Left kidney (tissue), 2 donors: Measurements from ENCODE around the gene FLCN. TPM values are rescaled to one million over a fixed set of nuclear protein-coding genes. Genes with fewer than 3 reads are reported as not detected.
A peak's percentile ranks its signal among the peaks of the same experiment; 100 is the strongest.
"Not testable (repeated sequence)": the region's sequence is repeated elsewhere in the genome, so short reads cannot be mapped to it uniquely, and the experiment has no call there.

Experiments
- DNase-seq: peaks from one replicate; pipeline ENCODE4 v3.0.0-alpha.2; 2013
- polyA plus RNA-seq: library from polyadenylated mRNA; unstranded; fragments of 120-200 nt; gene quantifications from one replicate; pipeline ENCODE4 v1.2.1, GENCODE V29; 2013; ENCODE audit not compliant: insufficient read length

The FLCN gene
- polyA plus RNA-seq, 1 donor = 45.0 TPM

- no peak for DNase-seq
Measured at GRCh38 chr17:17214646-17215436, 22.1 kb downstream of the FLCN start.

GRCh38 chr17:17213775-17214174, 23.2 kb downstream of the FLCN start:
- no peak for DNase-seq

- no peak for DNase-seq
Measured at GRCh38 chr17:17207998-17208397, 29.0 kb downstream of the FLCN start.

GRCh38 chr17:17206913-17207335, 30.0 kb downstream of the FLCN start:
- DNase-seq = no peak

GRCh38 chr17:17206124-17206912, 30.6 kb downstream of the FLCN start, which contains the start of gene PLD6:
PLD6 (minus strand) TSS chr17:17206333; CDS start chr17:17206286, 47 bp downstream.
- DNase-seq = peak; percentile 52

- no peak for DNase-seq
Measured at GRCh38 chr17:17205368-17206123, 31.4 kb downstream of the FLCN start.

GRCh38 chr17:17204635-17205231, 32.2 kb downstream of the FLCN start:
- DNase-seq = no peak

GRCh38 chr17:17204041-17204591, 32.9 kb downstream of the FLCN start:
- DNase-seq = no peak

GRCh38 chr17:17203173-17203730, 33.7 kb downstream of the FLCN start:
- DNase-seq = no peak

GRCh38 chr17:17201907-17202306, 35.1 kb downstream of the FLCN start:
- no peak for DNase-seq

- DNase-seq = no peak
Measured at GRCh38 chr17:17201271-17201670, 35.7 kb downstream of the FLCN start.

- no peak for DNase-seq
Measured at GRCh38 chr17:17200831-17201230, 36.1 kb downstream of the FLCN start.

GRCh38 chr17:17200311-17200710, 36.7 kb downstream of the FLCN start:
- DNase-seq = no peak

- no peak for DNase-seq
Measured at GRCh38 chr17:17198281-17198680, 38.7 kb downstream of the FLCN start.

GRCh38 chr17:17196776-17197175, 40.2 kb downstream of the FLCN start:
- DNase-seq = no peak

- not testable (repeated sequence) for DNase-seq
Measured at GRCh38 chr17:17195466-17195865, 41.5 kb downstream of the FLCN start.

- no peak for DNase-seq
Measured at GRCh38 chr17:17191961-17192381, 45.0 kb downstream of the FLCN start.

- no peak for DNase-seq
Measured at GRCh38 chr17:17191346-17191792, 45.6 kb downstream of the FLCN start.

- no peak for DNase-seq
Measured at GRCh38 chr17:17190188-17190587, 46.8 kb downstream of the FLCN start.

GRCh38 chr17:17189559-17189958, 47.4 kb downstream of the FLCN start:
- DNase-seq = no peak

- DNase-seq = no peak
Measured at GRCh38 chr17:17188586-17188985, 48.4 kb downstream of the FLCN start.
